ENCODE data around the gene AHDC1.

- TF ChIP-seq ARNTL (CRISPR knock-in tag; IDR thresholded peaks at IDR 0.05) (no peak), CTCF (CRISPR knock-in tag; IDR thresholded peaks at IDR 0.05) (no peak)
Observed at GRCh38 chr1:27622828-27623227, 18.9 kb upstream of the AHDC1 start.

Measured in HepG2 (cell line).